C4-2B (cell line): ENCODE data around the gene LOXL3.

Experiments used
- H3K27ac ChIP-seq: fragments of 450-650 bp; 2 replicates; pipeline ENCODE4 v1.5.1; 2017
- CTCF ChIP-seq: fragments of 450-650 bp; conservative IDR thresholded peaks from 2 replicates; pipeline ENCODE4 v1.5.1; 2017; ENCODE audit warnings: mild to moderate bottlenecking
- ZFX ChIP-seq: fragments of 450-650 bp; IDR thresholded peaks from 2 replicates; pipeline ENCODE4 v1.6.1; 2017

Gene LOXL3

GRCh38 chr2:74503506-74504475 lies 50.0 kb downstream of the LOXL3 start:
- TF ChIP-seq CTCF, result no peak
- no peak overlapping the region for H3K27ac ChIP-seq

- no peak overlapping the region for H3K27ac ChIP-seq
- TF ChIP-seq CTCF (no peak), ZFX (no peak)
Observed at GRCh38 chr2:74502720-74503505, 50.8 kb downstream of the LOXL3 start.

- no peak overlapping the region for H3K27ac ChIP-seq
Observed at GRCh38 chr2:74502147-74502719, 51.5 kb downstream of the LOXL3 start.

GRCh38 chr2:74501335-74502071 lies 52.2 kb downstream of the LOXL3 start:
- no peak for TF ChIP-seq CTCF
- H3K27ac ChIP-seq, result no peak overlapping the region

More at GRCh38 chr2:74502147-74502719, 51.5 kb downstream of the LOXL3 start:
- TF ChIP-seq ZFX (no peak), CTCF (no peak)

GRCh38 chr2:74500578-74500946 lies 53.2 kb downstream of the LOXL3 start:
- no peak for TF ChIP-seq CTCF
- no peak for TF ChIP-seq ZFX
- no peak overlapping the region for H3K27ac ChIP-seq

GRCh38 chr2:74499940-74500577 lies 53.7 kb downstream of the LOXL3 start:
- no peak for TF ChIP-seq ZFX
- no peak for TF ChIP-seq CTCF
- no peak overlapping the region for H3K27ac ChIP-seq
